Measurements from ENCODE around the gene U2AF2. TPM values are rescaled to one million over a fixed set of nuclear protein-coding genes. Genes with fewer than 3 reads are reported as not detected.

U2AF2 gene
- total RNA-seq, 4 donors from 2014 or later, result 68.4 to 115 (median 85.7) TPM

DNA sequence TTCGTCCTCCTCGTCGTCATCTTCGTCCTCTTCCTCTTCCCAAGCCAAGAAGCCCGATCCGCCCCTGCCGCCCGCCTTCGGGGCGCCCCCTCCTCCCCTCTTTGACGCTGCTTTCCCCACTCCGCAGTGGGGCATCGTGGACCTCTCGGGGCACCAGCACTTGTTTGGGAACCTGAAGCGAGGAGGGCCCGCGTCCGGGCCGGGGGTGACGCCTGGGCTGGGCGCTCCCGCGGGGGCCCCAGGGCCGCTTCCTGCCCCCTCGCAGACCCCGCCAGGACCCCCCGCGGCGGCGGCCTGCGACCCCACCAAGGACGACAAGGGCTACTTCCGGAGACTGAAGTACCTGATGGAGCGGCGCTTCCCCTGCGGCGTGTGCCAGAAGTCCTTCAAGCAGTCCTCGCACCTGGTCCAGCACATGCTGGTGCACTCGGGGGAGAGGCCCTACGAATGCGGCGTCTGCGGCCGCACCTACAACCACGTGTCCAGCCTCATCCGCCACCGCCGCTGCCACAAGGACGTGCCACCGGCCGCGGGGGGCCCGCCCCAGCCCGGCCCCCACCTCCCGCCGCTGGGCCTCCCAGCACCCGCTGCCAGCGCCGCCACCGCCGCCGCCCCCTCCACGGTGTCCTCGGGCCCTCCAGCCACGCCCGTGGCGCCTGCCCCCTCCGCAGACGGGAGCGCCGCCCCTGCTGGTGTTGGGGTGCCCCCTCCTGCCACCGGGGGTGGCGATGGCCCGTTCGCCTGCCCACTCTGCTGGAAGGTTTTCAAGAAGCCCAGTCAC, 40.7 kb upstream of the U2AF2 start:
- Histone ChIP-seq H3K27me3 (no peaks in the 10 kb centered on the region), H3K36me3 (peaks cover 15 to 28% of the 10 kb centered on the region in 2 donors), H3K9me3 (no peaks in the 10 kb centered on the region), H3K4me1 (no peaks in the 10 kb centered on the region), H3K27ac (no peak overlapping the region), H3K4me3 (replicated peaks in 1 of 3) (no peak overlapping the region)
- intact Hi-C loops (cut with DNase I), result no loop called here
- 93 to 94% methylated on average over 56 to 64 of the region's 75 CpGs for WGBS, 2 donors
- DNase-seq, result no peak
- TF ChIP-seq CTCF (IDR thresholded peaks at IDR 0.05) (no peak), POLR2A (IDR thresholded peaks at IDR 0.05) (no peak)

DNA sequence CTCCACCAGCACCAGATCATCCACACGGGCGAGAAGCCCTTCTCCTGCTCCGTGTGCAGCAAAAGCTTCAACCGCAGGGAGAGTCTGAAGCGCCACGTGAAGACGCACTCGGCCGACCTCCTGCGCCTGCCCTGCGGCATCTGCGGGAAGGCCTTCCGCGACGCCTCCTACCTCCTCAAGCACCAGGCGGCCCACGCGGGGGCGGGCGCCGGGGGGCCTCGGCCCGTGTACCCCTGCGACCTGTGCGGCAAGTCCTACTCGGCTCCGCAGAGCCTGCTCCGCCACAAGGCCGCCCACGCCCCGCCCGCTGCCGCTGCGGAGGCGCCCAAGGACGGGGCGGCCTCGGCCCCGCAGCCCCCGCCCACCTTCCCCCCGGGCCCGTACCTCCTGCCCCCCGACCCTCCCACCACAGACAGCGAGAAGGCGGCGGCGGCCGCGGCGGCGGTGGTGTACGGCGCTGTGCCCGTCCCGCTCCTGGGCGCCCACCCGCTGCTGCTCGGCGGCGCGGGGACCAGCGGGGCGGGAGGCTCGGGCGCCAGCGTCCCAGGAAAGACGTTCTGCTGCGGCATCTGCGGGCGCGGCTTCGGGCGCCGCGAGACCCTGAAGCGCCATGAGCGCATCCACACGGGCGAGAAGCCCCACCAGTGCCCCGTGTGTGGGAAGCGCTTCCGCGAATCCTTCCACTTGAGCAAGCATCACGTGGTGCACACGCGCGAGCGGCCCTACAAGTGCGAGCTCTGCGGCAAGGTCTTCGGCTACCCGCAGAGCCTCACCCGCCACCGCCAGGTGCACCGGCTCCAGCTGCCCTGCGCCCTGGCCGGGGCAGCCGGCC, 39.9 kb upstream of the U2AF2 start:
- Histone ChIP-seq H3K27ac (no peak overlapping the region), H3K9me3 (no peaks in the 10 kb centered on the region), H3K36me3 (peaks cover 15 to 28% of the 10 kb centered on the region in 2 donors), H3K4me1 (no peaks in the 10 kb centered on the region), H3K4me3 (replicated peaks in 1 of 3) (no peak overlapping the region), H3K27me3 (no peaks in the 10 kb centered on the region)
- no peak for DNase-seq
- intact Hi-C loops (cut with DNase I), result no loop called here
- TF ChIP-seq CTCF (IDR thresholded peaks at IDR 0.05) (no peak), POLR2A (IDR thresholded peaks at IDR 0.05) (no peak)
- WGBS, 2 donors, result 96 to 98% methylated on average over 58 to 71 of the region's 98 CpGs

GRCh38 chr19:55615543-55616394, 39.1 kb upstream of the U2AF2 start:
- H3K27me3 ChIP-seq, result no peaks in the 10 kb centered on the region
- WGBS, 2 donors, result 96% methylated on average over 20 to 59 of the region's 88 CpGs
- DNase-seq, result no peak
- H3K27ac ChIP-seq, result no peak overlapping the region
- peaks cover 15 to 28% of the 10 kb centered on the region in 2 donors for H3K36me3 ChIP-seq
- intact Hi-C loops (cut with DNase I), result no loop called here
- TF ChIP-seq POLR2A (IDR thresholded peaks at IDR 0.05) (no peak), CTCF (IDR thresholded peaks at IDR 0.05) (no peak)
- no peaks in the 10 kb centered on the region for H3K4me1 ChIP-seq
- H3K4me3 ChIP-seq (replicated peaks in 1 of 3), result no peak overlapping the region
- no peaks in the 10 kb centered on the region for H3K9me3 ChIP-seq

DNA sequence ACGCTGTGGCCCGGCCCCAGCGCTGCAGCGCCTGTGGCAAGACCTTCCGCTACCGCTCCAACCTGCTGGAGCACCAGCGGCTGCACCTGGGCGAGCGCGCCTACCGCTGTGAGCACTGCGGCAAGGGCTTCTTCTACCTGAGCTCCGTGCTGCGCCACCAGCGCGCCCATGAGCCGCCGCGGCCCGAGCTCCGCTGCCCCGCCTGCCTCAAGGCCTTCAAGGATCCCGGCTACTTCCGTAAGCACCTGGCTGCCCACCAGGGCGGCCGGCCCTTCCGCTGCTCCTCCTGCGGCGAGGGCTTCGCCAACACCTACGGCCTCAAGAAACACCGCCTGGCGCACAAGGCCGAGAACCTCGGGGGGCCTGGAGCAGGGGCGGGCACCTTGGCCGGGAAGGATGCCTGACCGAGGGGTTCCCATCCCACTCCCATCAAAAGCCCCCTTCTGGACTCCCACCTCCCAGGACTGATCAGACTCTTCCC, 38.4 kb upstream of the U2AF2 start:
- intact Hi-C loops (cut with DNase I), result no loop called here
- Histone ChIP-seq H3K4me3 (replicated peaks in 1 of 3) (no peak overlapping the region), H3K4me1 (no peaks in the 10 kb centered on the region), H3K36me3 (peaks cover 15 to 28% of the 10 kb centered on the region in 2 donors), H3K27me3 (no peaks in the 10 kb centered on the region), H3K27ac (no peak overlapping the region), H3K9me3 (no peaks in the 10 kb centered on the region)
- DNase-seq, result no peak
- 97 to 98% methylated on average over 19 to 30 of the region's 38 CpGs for WGBS, 2 donors
- TF ChIP-seq CTCF (IDR thresholded peaks at IDR 0.05), result no peak
- no peak for TF ChIP-seq POLR2A (IDR thresholded peaks at IDR 0.05)
